ENCODE data around the gene BAIAP2L1.

Gene BAIAP2L1

DNA sequence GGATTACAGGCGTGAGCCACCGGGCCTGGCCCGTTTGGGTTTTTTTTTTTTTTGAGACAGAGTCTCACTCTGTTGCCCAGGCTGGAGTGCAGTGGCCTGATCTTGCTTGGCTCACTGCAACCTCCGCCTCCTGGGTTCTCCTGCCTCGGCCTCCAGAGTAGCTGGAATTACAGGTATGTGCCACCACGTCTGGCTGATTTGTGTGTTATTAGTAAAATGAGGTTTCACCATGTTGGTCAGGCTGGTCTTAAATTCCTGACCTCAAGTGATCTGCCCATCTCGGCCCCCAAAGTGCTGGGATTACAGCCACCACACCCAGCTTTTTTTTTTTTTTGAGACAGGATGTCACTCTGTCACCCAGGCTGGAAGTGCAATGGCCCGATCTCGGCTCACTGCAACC is 5.9 kb upstream of the BAIAP2L1 start:
- H3K4me3 ChIP-seq (ENCODE audit: low read depth, low read length) = no peak overlapping the region
- TF ChIP-seq, protein P1, sequence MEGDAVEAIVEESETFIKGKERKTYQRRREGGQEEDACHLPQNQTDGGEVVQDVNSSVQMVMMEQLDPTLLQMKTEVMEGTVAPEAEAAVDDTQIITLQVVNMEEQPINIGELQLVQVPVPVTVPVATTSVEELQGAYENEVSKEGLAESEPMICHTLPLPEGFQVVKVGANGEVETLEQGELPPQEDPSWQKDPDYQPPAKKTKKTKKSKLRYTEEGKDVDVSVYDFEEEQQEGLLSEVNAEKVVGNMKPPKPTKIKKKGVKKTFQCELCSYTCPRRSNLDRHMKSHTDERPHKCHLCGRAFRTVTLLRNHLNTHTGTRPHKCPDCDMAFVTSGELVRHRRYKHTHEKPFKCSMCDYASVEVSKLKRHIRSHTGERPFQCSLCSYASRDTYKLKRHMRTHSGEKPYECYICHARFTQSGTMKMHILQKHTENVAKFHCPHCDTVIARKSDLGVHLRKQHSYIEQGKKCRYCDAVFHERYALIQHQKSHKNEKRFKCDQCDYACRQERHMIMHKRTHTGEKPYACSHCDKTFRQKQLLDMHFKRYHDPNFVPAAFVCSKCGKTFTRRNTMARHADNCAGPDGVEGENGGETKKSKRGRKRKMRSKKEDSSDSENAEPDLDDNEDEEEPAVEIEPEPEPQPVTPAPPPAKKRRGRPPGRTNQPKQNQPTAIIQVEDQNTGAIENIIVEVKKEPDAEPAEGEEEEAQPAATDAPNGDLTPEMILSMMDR (IDR thresholded peaks at IDR 0.05; ENCODE audit: insufficient read depth, low read depth, low read length, missing control alignments) = no peak
- DNase-seq (ENCODE audit: low read depth) = no peak

DNA sequence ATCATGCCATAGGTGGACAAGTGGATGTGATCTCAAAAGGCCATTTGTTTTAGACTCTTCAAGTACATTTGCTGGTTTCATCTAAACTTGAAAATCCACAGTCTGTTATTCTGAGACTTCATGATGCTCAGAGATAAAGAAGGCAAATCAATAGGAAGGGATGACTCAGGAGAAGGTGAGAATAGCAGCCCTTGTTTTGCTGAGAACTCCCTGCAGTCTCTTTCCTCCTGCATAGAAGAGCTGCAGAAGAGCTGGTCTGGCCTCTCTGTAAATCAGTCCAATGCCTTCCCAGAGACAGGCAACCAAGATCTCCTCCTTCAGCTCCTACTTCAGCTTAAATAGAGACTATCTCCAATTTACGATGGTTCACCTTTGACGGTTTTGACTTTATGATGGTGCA is 4.0 kb upstream of the BAIAP2L1 start:
- H3K4me3 ChIP-seq (ENCODE audit: low read depth, low read length) = no peak overlapping the region
- DNase-seq (ENCODE audit: low read depth) = no peak
- TF ChIP-seq, protein P1 (IDR thresholded peaks at IDR 0.05; ENCODE audit: insufficient read depth, low read depth, low read length, missing control alignments) = no peak

DNA sequence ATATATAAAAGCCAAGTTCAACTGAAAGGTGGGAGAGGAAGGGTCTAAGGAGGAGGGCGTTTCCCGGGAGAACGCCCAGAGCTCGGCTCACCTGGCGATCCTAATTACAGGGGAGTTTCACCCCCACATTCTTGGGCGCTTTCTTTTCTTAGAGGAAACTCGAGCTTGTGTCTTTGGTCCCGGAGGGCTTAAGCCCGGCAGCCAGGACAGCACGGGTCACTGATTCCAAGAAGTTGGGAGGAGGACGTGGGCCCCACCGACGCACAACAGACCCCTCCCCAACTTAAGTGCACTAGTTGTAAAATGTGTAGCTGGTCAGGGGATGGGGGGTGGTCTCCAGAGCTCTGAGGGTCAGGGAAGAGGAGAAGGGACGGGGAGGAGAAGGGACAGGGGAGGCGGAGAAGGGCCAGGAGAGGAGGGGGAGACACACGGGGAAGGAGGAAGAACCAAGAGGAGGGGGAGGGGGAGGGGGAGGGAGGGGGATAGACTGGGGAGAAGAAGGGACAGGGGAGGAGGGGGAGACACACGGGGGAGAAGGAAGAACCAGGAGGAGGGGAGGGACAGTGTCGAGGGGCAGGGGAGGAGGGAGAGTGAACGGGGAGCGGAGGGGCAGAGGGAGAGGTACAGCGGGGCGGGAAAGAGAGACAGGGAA is 874 bp downstream of the BAIAP2L1 start:
- peak; percentile 63 for DNase-seq (ENCODE audit: low read depth)
- TF ChIP-seq, protein P1 (IDR thresholded peaks at IDR 0.05; ENCODE audit: insufficient read depth, low read depth, low read length, missing control alignments) = no peak
- H3K4me3 ChIP-seq (ENCODE audit: low read depth, low read length) = peak overlapping the region; percentile 91

DNA sequence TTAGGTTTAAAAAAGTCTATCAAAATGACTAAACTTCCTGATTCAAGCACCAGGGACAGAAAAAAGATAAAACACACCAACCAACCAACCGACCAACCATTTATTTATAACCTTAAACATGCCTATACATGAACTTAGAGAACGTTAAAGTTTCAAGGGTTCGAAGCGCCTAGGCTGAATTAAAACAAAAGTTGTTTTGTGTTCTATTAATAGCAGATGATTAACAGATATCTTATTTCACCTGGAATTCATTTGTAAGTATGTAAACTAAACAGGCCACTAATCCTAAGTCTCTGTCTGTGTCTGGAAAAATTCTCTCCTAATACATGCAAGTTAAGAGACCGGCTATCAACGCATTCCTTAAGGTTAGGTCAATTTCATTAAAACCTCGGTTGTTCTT is 1.4 kb downstream of the BAIAP2L1 start:
- TF ChIP-seq, protein P1 (IDR thresholded peaks at IDR 0.05; ENCODE audit: insufficient read depth, low read depth, low read length, missing control alignments) = no peak
- H3K4me3 ChIP-seq (ENCODE audit: low read depth, low read length) = peak overlapping the region; percentile 91
- DNase-seq (ENCODE audit: low read depth) = peak; percentile 56

DNA sequence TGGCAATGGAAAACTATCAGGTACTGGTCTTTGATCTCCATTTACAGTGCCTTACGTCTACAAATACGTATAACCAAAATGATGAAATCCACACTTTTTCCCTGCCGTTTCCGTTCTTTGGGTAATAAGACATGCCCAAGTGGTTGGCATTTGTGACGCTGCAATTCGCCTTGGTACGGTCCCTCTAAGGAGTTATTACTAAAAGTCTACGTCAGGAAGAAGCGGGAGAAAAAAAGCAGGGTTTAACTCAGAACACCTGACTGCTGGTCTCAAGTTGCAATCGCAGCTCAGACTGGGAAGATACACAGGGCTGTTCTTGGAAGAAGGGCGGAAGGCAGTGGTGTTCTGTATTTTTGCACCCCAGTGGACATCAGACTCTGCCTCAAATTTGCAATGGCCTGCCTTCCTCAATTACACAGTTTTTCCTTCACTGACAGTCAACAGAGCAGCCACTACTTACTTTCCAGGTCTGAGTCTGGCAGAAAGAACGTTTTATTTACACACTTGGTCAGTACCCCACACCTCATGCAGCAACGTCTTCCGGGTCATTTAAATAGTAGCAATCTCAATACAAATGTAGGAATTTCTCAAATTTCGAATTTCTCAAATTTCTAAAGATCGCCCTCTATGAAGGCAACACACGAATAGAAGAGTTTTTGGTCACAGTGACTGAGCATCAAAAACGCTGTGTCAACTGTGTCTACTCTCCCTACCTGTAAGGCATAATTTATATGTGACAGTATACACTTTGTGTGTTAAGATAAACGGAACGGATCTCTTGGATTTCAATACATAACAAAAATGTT is 2.1 kb downstream of the BAIAP2L1 start:
- peak; percentile 36 for DNase-seq (ENCODE audit: low read depth)
- TF ChIP-seq, protein P1 (IDR thresholded peaks at IDR 0.05; ENCODE audit: insufficient read depth, low read depth, low read length, missing control alignments) = no peak

DNA sequence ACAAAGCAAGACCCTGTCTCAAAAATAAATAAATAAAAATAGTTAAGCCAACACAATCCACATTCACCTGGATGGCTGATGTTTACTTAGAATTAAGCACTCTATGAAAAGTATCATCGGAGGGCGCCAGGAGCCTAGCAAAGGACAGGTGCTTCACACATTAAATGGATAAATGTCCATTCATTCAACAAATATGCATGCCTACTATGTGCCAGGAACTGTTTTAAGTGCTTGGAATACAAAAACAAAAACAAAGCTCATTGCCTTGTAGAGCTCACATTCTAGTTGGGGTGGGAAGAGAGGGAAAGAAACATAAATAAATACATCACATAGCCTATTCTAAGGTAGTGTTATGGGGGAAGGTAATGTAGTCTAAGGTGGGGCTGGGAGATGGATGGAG is 4.1 kb downstream of the BAIAP2L1 start:
- DNase-seq (ENCODE audit: low read depth) = no peak
- TF ChIP-seq, protein P1 (IDR thresholded peaks at IDR 0.05; ENCODE audit: insufficient read depth, low read depth, low read length, missing control alignments) = no peak
- H3K4me3 ChIP-seq (ENCODE audit: low read depth, low read length) = no peak overlapping the region

More for the DNA sequence above, 2.1 kb downstream of the BAIAP2L1 start:
- H3K4me3 ChIP-seq (ENCODE audit: low read depth, low read length) = peak overlapping the region; percentile 91
